Endodermal cell (in vitro differentiated cells): Measurements from ENCODE around the gene ZSWIM3. TPM values are rescaled to one million over a fixed set of nuclear protein-coding genes. Genes with fewer than 3 reads are reported as not detected.

ENCODE experiments used
- DNase-seq: peaks from one replicate; pipeline ENCODE4 v3.0.0-alpha.2; 2017
- H3K27ac ChIP-seq: 2 replicates; pipeline ENCODE4 v1.5.1; 2013; ENCODE audit warnings: mild to moderate bottlenecking, low read depth, low read length, moderate library complexity
- H3K27me3 ChIP-seq: 2 replicates; pipeline ENCODE4 v1.6.1; 2013; ENCODE audit warnings: mild to moderate bottlenecking, low read length, moderate library complexity; ENCODE audit not compliant: insufficient read depth, control insufficient read depth, poor library complexity, severe bottlenecking
- H3K36me3 ChIP-seq: 2 replicates; pipeline ENCODE4 v1.7.0; 2013; ENCODE audit warnings: mild to moderate bottlenecking, low read length, moderate library complexity; ENCODE audit not compliant: control insufficient read depth, insufficient read depth
- H3K4me1 ChIP-seq: one replicate; pipeline ENCODE4 v1.7.0; 2013; ENCODE audit warnings: low read length; ENCODE audit not compliant: control insufficient read depth, insufficient read depth
- H3K4me3 ChIP-seq: 2 replicates; pipeline ENCODE4 v1.5.1; 2013; ENCODE audit warnings: mild to moderate bottlenecking, low read length, moderate library complexity
- H3K9ac ChIP-seq: 2 replicates; pipeline ENCODE4 v1.6.1; 2013; ENCODE audit warnings: mild to moderate bottlenecking, low read length, moderate library complexity; ENCODE audit not compliant: poor library complexity, severe bottlenecking; ENCODE audit errors: extremely low read depth
- H3K9me3 ChIP-seq: 2 replicates; pipeline ENCODE4 v1.6.1; 2013; ENCODE audit warnings: mild to moderate bottlenecking, low read length, moderate library complexity; ENCODE audit not compliant: control insufficient read depth
- H3K27ac Mint-ChIP-seq: 2 replicates; pipeline ENCODE4 v1.8.0; 2020; ENCODE audit warnings: mixed read lengths
- H3K27me3 Mint-ChIP-seq: 2 replicates; pipeline ENCODE4 v1.8.0; 2021; ENCODE audit warnings: mild to moderate bottlenecking, mixed read lengths; ENCODE audit not compliant: insufficient read depth
- H3K36me3 Mint-ChIP-seq: 2 replicates; pipeline ENCODE4 v1.8.0; 2020; ENCODE audit warnings: low read depth, mixed read lengths
- H3K4me1 Mint-ChIP-seq: 2 replicates; pipeline ENCODE4 v1.8.0; 2020; ENCODE audit warnings: mixed read lengths
- H3K4me3 Mint-ChIP-seq: 2 replicates; pipeline ENCODE4 v1.8.0; 2020; ENCODE audit warnings: mild to moderate bottlenecking, moderate library complexity, mixed read lengths
- H3K9me3 Mint-ChIP-seq: 2 replicates; pipeline ENCODE4 v1.8.0; 2020; ENCODE audit warnings: mild to moderate bottlenecking, mixed read lengths
- WGBS, 2 experiments: methylation state at CpG; one replicate each; pipeline versions ENCODE4 v1.1.5 to v1.1.7; 2013; ENCODE audit warnings: missing lambda C conversion rate in 2 of 2, mixed read lengths in 1 of 2; ENCODE audit not compliant: insufficient coverage in 1 of 2, insufficient read length in 1 of 2; 5-methylcytosine and 5-hydroxymethylcytosine counted together
- total RNA-seq, 2 donors: library from RNA; stranded (reverse); fragmentation: NEBNext Ultra II Directional in 1 of 2; extraction: Animal tissue kit (Norgen Biotek cat#: 25700) in 1 of 2; gene quantifications; 2 replicates in 1 of 2; 3 replicates in 1 of 2; pipeline ENCODE4 v1.2.1, GENCODE V29; 2021
- TF ChIP-seq, protein P1 (sequence below): fragments of 200-600 bp; sonication (generic); conservative IDR thresholded peaks from 2 replicates; pipeline ENCODE4 v1.5.0; 2021; ENCODE audit warnings: antibody characterized with exemption, mild to moderate bottlenecking

The ZSWIM3 gene
- total RNA-seq, 2 donors from 2014 or later = 2.1 to 4.6 TPM

DNA sequence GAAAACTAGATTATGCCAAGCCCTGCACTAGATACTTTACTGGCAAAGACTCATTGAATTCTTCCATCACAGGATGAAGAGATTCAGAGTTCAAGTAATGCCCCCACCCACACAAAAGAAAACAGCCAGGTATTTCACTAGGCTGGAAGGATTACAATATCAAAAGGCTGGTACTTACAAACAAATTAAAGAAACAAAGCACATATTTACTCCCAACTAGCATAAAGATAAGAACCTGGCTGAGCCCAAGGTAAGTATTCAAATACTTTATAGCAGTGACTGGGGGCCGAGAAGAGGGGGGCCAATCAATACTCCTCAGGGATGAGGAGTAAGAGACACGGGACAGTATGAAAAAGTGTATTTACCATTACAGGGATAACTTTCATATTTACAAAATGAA is 3.9 kb upstream of the ZSWIM3 start:
- Mint-ChIP-seq H3K36me3 (peaks cover 36% of the 10 kb centered on the region), H3K27me3 (no peaks in the 10 kb centered on the region), H3K4me3 (peak overlapping the region; percentile 36), H3K4me1 (peaks cover 35% of the 10 kb centered on the region), H3K9me3 (peaks cover 7% of the 10 kb centered on the region), H3K27ac (peak overlapping the region; percentile 89)
- Histone ChIP-seq H3K27me3 (no peaks in the 10 kb centered on the region), H3K4me1 (peaks cover 6% of the 10 kb centered on the region), H3K4me3 (peak overlapping the region; percentile 47), H3K9ac (no peak overlapping the region), H3K36me3 (peaks cover 35% of the 10 kb centered on the region), H3K9me3 (peaks cover 21% of the 10 kb centered on the region), H3K27ac (no peak overlapping the region)
- WGBS, 2 experiments = 46% methylated on average over 1 of the region's 2 CpGs; no CpG with 5 or more reads in 1 of the 2 experiments
- TF ChIP-seq, protein P1, sequence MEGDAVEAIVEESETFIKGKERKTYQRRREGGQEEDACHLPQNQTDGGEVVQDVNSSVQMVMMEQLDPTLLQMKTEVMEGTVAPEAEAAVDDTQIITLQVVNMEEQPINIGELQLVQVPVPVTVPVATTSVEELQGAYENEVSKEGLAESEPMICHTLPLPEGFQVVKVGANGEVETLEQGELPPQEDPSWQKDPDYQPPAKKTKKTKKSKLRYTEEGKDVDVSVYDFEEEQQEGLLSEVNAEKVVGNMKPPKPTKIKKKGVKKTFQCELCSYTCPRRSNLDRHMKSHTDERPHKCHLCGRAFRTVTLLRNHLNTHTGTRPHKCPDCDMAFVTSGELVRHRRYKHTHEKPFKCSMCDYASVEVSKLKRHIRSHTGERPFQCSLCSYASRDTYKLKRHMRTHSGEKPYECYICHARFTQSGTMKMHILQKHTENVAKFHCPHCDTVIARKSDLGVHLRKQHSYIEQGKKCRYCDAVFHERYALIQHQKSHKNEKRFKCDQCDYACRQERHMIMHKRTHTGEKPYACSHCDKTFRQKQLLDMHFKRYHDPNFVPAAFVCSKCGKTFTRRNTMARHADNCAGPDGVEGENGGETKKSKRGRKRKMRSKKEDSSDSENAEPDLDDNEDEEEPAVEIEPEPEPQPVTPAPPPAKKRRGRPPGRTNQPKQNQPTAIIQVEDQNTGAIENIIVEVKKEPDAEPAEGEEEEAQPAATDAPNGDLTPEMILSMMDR = no peak
- peak; percentile 71 for DNase-seq

DNA sequence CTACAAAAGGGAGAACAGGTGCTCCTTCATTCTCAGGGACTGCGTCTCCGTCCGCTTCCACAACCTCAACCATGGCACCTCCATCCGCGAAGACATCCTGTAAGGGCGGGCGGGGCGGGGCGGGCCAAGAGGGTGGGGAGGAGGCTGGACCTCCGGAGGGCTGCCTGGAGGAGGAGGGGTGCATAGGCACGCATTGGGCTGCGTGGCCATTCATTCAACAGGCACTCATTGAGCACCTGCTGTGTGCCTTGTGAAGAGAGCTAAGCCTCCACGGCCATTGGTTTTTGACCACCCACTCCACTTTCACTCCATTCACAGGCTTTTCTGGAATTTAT is 435 bp downstream of the ZSWIM3 start:
- 13 to 40% methylated on average over 1 to 13 of the region's 13 CpGs for WGBS, 2 experiments
- no peaks in the 10 kb centered on the region for H3K27me3 ChIP-seq
- H3K4me1 Mint-ChIP-seq = peaks cover 47% of the 10 kb centered on the region
- H3K36me3 Mint-ChIP-seq = peaks cover 7% of the 10 kb centered on the region
- H3K9me3 Mint-ChIP-seq = no peaks in the 10 kb centered on the region
- TF ChIP-seq, protein P1 = no peak
- H3K27ac Mint-ChIP-seq = peak overlapping the region; percentile 91
- H3K4me3 Mint-ChIP-seq = peak overlapping the region; percentile 89
- H3K9me3 ChIP-seq = no peaks in the 10 kb centered on the region
- H3K9ac ChIP-seq = no peak overlapping the region
- peaks cover 6% of the 10 kb centered on the region for H3K4me1 ChIP-seq
- H3K27ac ChIP-seq = no peak overlapping the region
- peak; percentile 88 for DNase-seq
- peaks cover 13% of the 10 kb centered on the region for H3K36me3 ChIP-seq
- H3K4me3 ChIP-seq = peak overlapping the region; percentile 92
- no peaks in the 10 kb centered on the region for H3K27me3 Mint-ChIP-seq

DNA sequence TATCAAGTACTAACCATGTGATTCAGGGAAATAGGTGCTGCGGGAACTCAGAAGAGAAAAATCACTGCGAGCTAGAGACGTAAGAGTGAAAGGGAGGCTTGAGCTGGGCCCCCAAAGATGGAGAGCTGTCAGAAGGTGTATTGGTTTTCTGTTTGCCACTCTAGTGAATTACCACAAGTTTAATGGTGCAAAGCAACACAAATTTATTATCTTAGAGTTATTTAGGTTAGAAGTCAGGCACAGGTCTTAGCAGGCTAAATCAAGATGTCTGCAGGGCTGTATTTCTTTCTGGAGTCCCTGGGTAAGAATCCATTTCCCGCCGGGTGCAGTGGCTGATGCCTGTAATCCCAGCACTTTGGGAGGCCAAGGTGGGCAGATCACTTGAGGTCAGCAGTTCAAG is 2.5 kb downstream of the ZSWIM3 start:
- Histone ChIP-seq H3K36me3 (peaks cover 3% of the 10 kb centered on the region), H3K27me3 (no peaks in the 10 kb centered on the region), H3K9me3 (no peaks in the 10 kb centered on the region), H3K4me1 (peaks cover 2% of the 10 kb centered on the region), H3K9ac (no peak overlapping the region), H3K27ac (no peak overlapping the region), H3K4me3 (no peak overlapping the region)
- Mint-ChIP-seq H3K27ac (no peak overlapping the region), H3K4me3 (no peak overlapping the region), H3K9me3 (no peaks in the 10 kb centered on the region), H3K36me3 (peaks cover 9% of the 10 kb centered on the region), H3K4me1 (peaks cover 28% of the 10 kb centered on the region), H3K27me3 (no peaks in the 10 kb centered on the region)
- 92 to 93% methylated on average over 5 of the region's 5 CpGs for WGBS, 2 experiments
- TF ChIP-seq, protein P1 = no peak
- no peak for DNase-seq
